ENCODE results near the gene AGAP1. TPM values are rescaled to one million over a fixed set of nuclear protein-coding genes. Genes with fewer than 3 reads are reported as not detected.

AGAP1 gene
- total RNA-seq, 1 experiment from 2014 or later: 56.4 TPM

DNA sequence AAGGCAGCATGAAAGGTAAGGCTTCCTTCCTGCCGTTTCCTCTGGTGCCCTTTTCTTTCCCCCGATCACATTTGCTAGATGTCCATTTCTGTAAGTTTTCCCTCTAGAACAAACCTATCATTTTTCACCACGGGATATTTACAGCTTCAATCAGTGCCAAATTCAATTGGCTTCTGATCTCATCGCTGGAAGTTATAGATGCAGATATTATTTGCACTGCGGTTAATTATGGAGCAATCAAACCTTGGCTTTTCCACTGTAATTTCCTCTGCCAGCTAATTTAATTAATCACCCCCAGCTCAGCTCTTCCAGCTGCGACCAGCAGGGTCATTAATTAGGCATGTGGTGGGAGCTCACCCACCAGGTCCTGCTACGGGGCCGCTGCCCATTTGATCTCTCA, 588.2 kb downstream of the AGAP1 start:
- intact Hi-C loops (cut with micrococcal nuclease; ENCODE audit: unreplicated experiment): no loop called here
- no peaks in the 10 kb centered on the region for H3K9me3 Mint-ChIP-seq (ENCODE audit: low read depth, unreplicated experiment)
- CTCF ChIA-PET: no interaction called here

DNA sequence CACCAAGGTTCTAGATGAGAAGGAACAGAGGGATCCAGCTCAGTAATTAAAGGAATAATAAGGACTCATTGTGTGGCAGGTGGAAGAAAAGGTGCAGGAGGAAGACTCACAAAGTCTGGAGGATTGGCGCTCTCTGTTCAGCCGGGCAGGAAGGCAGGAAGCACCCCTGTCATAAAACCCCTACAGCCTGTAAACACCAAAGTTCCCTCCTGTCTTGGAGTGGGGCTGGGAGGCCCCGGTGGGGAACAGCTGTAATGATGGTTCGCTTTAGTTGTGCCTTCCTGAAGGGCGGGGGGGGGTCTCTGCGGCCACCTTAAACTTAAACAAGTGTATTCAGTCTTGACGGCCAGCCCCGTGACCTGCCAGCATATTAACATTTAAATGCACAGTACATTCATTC, 590.1 kb downstream of the AGAP1 start:
- intact Hi-C loops (cut with micrococcal nuclease; ENCODE audit: unreplicated experiment): no loop called here
- no peaks in the 10 kb centered on the region for H3K9me3 Mint-ChIP-seq (ENCODE audit: low read depth, unreplicated experiment)
- H3K4me1 Mint-ChIP-seq (ENCODE audit: low read depth, unreplicated experiment): peaks cover 16% of the 10 kb centered on the region
- TF ChIP-seq, protein P1, sequence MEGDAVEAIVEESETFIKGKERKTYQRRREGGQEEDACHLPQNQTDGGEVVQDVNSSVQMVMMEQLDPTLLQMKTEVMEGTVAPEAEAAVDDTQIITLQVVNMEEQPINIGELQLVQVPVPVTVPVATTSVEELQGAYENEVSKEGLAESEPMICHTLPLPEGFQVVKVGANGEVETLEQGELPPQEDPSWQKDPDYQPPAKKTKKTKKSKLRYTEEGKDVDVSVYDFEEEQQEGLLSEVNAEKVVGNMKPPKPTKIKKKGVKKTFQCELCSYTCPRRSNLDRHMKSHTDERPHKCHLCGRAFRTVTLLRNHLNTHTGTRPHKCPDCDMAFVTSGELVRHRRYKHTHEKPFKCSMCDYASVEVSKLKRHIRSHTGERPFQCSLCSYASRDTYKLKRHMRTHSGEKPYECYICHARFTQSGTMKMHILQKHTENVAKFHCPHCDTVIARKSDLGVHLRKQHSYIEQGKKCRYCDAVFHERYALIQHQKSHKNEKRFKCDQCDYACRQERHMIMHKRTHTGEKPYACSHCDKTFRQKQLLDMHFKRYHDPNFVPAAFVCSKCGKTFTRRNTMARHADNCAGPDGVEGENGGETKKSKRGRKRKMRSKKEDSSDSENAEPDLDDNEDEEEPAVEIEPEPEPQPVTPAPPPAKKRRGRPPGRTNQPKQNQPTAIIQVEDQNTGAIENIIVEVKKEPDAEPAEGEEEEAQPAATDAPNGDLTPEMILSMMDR (IDR thresholded peaks at IDR 0.05; ENCODE audit: unreplicated experiment): no peak
- peaks cover 2% of the 10 kb centered on the region for H3K36me3 Mint-ChIP-seq (ENCODE audit: insufficient read depth, unreplicated experiment)
- no peak overlapping the region for H3K4me3 Mint-ChIP-seq (ENCODE audit: low read depth, unreplicated experiment)
- no TSS peak for BruUV-seq (replicated peaks)
- no peak for DNase-seq
- CTCF ChIA-PET: interaction anchor here (0.6 kb wide), 1 partner anchor 15 kb away, joined by 3 read pairs; no protein-coding TSS in a partner anchor
- H3K27me3 Mint-ChIP-seq (ENCODE audit: unreplicated experiment): no peaks in the 10 kb centered on the region
- no peak overlapping the region for H3K27ac Mint-ChIP-seq (ENCODE audit: unreplicated experiment)

More for the DNA sequence above, 588.2 kb downstream of the AGAP1 start:
- H3K27me3 Mint-ChIP-seq (ENCODE audit: unreplicated experiment): no peaks in the 10 kb centered on the region
- no peak overlapping the region for H3K4me3 Mint-ChIP-seq (ENCODE audit: low read depth, unreplicated experiment)
- peaks cover 5% of the 10 kb centered on the region for H3K36me3 Mint-ChIP-seq (ENCODE audit: insufficient read depth, unreplicated experiment)
- TF ChIP-seq, protein P1 (IDR thresholded peaks at IDR 0.05; ENCODE audit: unreplicated experiment): no peak
- peaks cover 20% of the 10 kb centered on the region for H3K4me1 Mint-ChIP-seq (ENCODE audit: low read depth, unreplicated experiment)
- H3K27ac Mint-ChIP-seq (ENCODE audit: unreplicated experiment): no peak overlapping the region
- DNase-seq: no peak
- BruUV-seq (replicated peaks): no TSS peak

DNA sequence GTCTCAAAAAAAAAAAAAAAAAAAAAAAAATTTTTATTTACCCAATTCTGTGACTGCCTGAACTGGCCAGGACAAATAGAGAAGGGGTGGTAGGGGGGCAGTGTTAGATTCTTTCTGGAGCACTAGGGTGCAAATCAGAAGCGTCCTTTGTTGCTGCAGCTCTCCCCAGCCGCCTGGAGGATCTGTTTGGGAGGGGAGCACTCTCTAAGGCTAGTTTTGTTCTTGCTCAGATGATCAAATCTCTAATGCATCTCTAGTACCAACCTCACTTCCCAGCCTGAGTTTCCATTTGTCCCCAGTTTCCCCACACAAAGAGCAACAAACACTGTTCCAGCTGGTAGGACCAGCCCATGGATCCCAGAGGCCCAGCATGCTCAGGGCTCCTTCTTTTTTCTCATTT, 591.4 kb downstream of the AGAP1 start:
- H3K4me3 Mint-ChIP-seq (ENCODE audit: low read depth, unreplicated experiment): no peak overlapping the region
- H3K27me3 Mint-ChIP-seq (ENCODE audit: unreplicated experiment): no peaks in the 10 kb centered on the region
- TF ChIP-seq, protein P1 (IDR thresholded peaks at IDR 0.05; ENCODE audit: unreplicated experiment): no peak
- H3K27ac Mint-ChIP-seq (ENCODE audit: unreplicated experiment): no peak overlapping the region
- H3K36me3 Mint-ChIP-seq (ENCODE audit: insufficient read depth, unreplicated experiment): no peaks in the 10 kb centered on the region
- intact Hi-C loops (cut with micrococcal nuclease; ENCODE audit: unreplicated experiment): no loop called here
- no peaks in the 10 kb centered on the region for H3K9me3 Mint-ChIP-seq (ENCODE audit: low read depth, unreplicated experiment)
- no peak for DNase-seq
- CTCF ChIA-PET: no interaction called here
- BruUV-seq (replicated peaks): no TSS peak
- peaks cover 14% of the 10 kb centered on the region for H3K4me1 Mint-ChIP-seq (ENCODE audit: low read depth, unreplicated experiment)

DNA sequence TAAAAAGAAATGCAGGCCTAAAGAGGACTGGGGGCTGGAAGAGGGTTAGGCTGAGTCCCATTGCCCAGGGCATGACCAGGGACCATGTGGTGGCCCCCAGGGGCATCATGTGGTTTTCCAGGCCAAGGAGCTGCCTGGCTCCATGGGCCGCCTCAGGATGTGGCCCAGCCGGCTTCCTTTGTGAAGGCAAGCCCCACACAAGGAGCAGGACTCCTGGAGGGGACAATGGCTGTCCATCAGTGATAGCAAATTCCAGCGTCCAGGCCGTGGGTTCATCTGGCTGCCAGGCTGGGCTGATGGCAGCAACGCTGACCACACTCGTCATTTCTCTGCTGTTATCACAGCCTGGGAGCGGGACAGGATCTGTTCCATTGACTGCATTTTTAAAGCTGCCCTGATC, 591.8 kb downstream of the AGAP1 start:
- peaks cover 14% of the 10 kb centered on the region for H3K4me1 Mint-ChIP-seq (ENCODE audit: low read depth, unreplicated experiment)
- H3K27me3 Mint-ChIP-seq (ENCODE audit: unreplicated experiment): no peaks in the 10 kb centered on the region
- BruUV-seq (replicated peaks): no TSS peak
- no peaks in the 10 kb centered on the region for H3K36me3 Mint-ChIP-seq (ENCODE audit: insufficient read depth, unreplicated experiment)
- H3K9me3 Mint-ChIP-seq (ENCODE audit: low read depth, unreplicated experiment): no peaks in the 10 kb centered on the region
- CTCF ChIA-PET: no interaction called here
- DNase-seq: no peak
- TF ChIP-seq, protein P1 (IDR thresholded peaks at IDR 0.05; ENCODE audit: unreplicated experiment): no peak
- no peak overlapping the region for H3K27ac Mint-ChIP-seq (ENCODE audit: unreplicated experiment)
- H3K4me3 Mint-ChIP-seq (ENCODE audit: low read depth, unreplicated experiment): no peak overlapping the region
- intact Hi-C loops (cut with micrococcal nuclease; ENCODE audit: unreplicated experiment): no loop called here

All from Calu3 (cell line).